ENCODE data around the gene CD69.
A peak's percentile ranks its signal among the peaks of the same experiment; 100 is the strongest.

Gene CD69

DNA sequence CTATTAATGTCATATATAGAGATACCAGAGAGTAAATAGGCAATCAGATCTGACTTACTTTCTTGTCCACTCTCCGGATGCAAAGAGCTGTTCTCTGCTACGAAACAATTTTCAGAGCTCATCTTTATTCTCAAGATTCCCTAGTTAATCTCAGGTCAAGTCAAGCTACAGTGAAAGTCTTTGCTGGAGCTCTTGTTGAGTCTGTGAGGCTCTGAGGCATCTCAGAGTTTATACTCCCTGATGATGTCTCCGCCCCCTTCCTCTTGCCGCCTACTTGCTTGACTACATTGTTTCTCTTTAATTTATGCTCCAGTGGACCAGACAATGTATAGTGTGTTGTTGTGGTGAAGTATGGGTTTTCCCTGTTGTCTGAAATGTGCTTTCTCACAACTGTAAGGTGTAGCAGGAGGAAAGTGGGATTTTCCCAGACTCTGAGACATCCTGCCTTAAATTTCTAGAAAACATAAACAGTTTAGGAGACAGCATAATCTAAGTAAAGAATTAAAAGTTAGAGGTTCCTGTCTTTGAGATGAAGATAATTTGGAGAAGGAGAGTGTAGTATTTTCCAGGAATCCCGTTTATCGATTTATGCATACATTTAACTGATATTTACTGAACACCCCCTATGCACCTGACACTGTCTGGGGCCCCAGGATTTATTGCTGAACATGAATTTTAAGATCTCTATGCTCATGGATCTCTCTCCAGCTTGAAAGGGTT lies at the start of gene CD69:
TSS of gene CD69 (minus strand) at position 203 of the 720 bp plus-strand sequence. CDS start at position 122, 81 bp downstream.
- H3K36me3 Mint-ChIP-seq (ENCODE audit: low read depth), result peaks cover 50% of the 10 kb centered on the region

GRCh38 chr12:9809866-9810265 lies 49.2 kb upstream of the CD69 start:
- H3K4me1 Mint-ChIP-seq (ENCODE audit: low read depth), result peaks cover 15% of the 10 kb centered on the region
- no peak overlapping the region for H3K4me3 Mint-ChIP-seq
- no peaks in the 10 kb centered on the region for H3K9me3 Mint-ChIP-seq
- peaks cover 11% of the 10 kb centered on the region for H3K27me3 Mint-ChIP-seq
- no peaks in the 10 kb centered on the region for H3K36me3 Mint-ChIP-seq (ENCODE audit: low read depth)
- H3K27ac Mint-ChIP-seq, result no peak overlapping the region

More for the DNA sequence above, at the start of gene CD69:
- H3K27me3 Mint-ChIP-seq, result no peaks in the 10 kb centered on the region
- peak within 1 kb of the TSS; percentile 98 for H3K4me3 Mint-ChIP-seq
- H3K27ac Mint-ChIP-seq, result peak within 1 kb of the TSS; percentile 94
- peaks cover 65% of the 10 kb centered on the region for H3K4me1 Mint-ChIP-seq (ENCODE audit: low read depth)
- H3K9me3 Mint-ChIP-seq, result no peaks in the 10 kb centered on the region

DNA sequence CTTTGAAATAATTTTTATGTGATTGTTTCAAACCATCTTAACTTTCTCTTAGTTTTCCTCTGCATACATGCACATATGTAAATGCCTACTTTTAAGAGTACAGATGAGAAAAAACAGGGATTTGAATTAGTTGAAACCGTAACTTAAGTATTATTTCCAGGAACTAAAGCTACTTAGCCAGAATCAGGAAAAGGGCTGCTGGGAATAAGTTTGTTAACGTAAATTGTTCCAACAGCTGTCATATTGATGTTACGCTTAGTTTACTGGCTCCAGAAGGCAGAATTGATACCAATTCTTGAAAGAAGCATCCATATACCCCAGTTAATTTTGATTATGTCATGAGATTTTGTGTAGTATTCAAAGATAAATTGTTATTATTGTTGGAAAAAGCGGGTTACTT lies 48.6 kb upstream of the CD69 start:
- no peaks in the 10 kb centered on the region for H3K36me3 Mint-ChIP-seq (ENCODE audit: low read depth)
- peaks cover 15% of the 10 kb centered on the region for H3K4me1 Mint-ChIP-seq (ENCODE audit: low read depth)

DNA sequence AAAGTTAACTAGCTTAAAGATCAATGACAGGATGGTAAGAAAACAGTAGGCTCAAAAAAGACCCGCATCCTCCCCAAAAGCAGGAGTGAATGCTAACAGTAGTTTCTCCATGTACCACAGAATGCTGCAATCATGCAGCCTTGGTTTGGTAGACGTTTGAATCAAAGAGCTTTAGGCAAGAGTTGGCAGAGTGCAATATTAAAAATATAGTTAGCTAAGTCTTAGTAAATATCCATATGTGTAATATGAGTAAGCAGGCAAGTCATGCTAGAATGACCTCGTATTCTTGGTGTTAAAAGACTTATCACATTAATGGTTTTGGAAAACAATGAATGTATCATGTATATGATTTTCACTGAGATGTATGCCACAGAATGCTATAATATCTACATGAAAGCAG lies 47.8 kb upstream of the CD69 start:
- Mint-ChIP-seq H3K4me3 (no peak overlapping the region), H3K36me3 (ENCODE audit: low read depth) (no peaks in the 10 kb centered on the region), H3K9me3 (no peaks in the 10 kb centered on the region), H3K27me3 (peaks cover 14% of the 10 kb centered on the region), H3K27ac (no peak overlapping the region), H3K4me1 (ENCODE audit: low read depth) (peaks cover 10% of the 10 kb centered on the region)

More for the DNA sequence above, 48.6 kb upstream of the CD69 start:
- H3K9me3 Mint-ChIP-seq, result no peaks in the 10 kb centered on the region
- H3K27me3 Mint-ChIP-seq, result peaks cover 14% of the 10 kb centered on the region
- H3K4me3 Mint-ChIP-seq, result no peak overlapping the region
- H3K27ac Mint-ChIP-seq, result no peak overlapping the region

GRCh38 chr12:9806714-9807113 lies 46.0 kb upstream of the CD69 start:
- no peaks in the 10 kb centered on the region for H3K9me3 Mint-ChIP-seq
- no peak overlapping the region for H3K4me3 Mint-ChIP-seq
- no peaks in the 10 kb centered on the region for H3K36me3 Mint-ChIP-seq (ENCODE audit: low read depth)
- H3K27me3 Mint-ChIP-seq, result peaks cover 11% of the 10 kb centered on the region
- no peak overlapping the region for H3K27ac Mint-ChIP-seq
- H3K4me1 Mint-ChIP-seq (ENCODE audit: low read depth), result peaks cover 5% of the 10 kb centered on the region

- H3K27me3 Mint-ChIP-seq, result peaks cover 11% of the 10 kb centered on the region
- no peaks in the 10 kb centered on the region for H3K9me3 Mint-ChIP-seq
- no peaks in the 10 kb centered on the region for H3K36me3 Mint-ChIP-seq (ENCODE audit: low read depth)
- H3K4me1 Mint-ChIP-seq (ENCODE audit: low read depth), result peaks cover 4% of the 10 kb centered on the region
- no peak overlapping the region for H3K27ac Mint-ChIP-seq
- no peak overlapping the region for H3K4me3 Mint-ChIP-seq
Measured at GRCh38 chr12:9805883-9806282, 45.2 kb upstream of the CD69 start.

DNA sequence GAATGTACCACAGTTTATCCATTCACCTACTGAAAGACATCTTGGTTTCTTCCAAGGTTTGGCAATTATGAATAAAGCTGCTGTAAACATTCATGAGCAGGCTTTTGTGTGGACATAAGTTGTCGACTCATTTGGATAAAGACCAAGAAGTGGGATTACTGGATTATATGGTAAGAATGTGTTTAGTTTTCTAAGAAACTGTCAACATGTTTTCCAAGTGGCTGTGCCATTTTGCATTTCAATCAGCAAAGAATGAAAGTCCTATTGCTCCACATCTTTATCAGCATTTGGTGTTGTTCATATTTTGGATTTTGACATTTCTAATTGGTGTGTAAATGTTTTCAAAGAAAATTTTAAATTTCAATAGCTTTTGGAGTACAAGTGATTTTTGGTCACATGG lies 39.3 kb upstream of the CD69 start:
- Mint-ChIP-seq H3K27me3 (peaks cover 3% of the 10 kb centered on the region), H3K27ac (no peak overlapping the region), H3K9me3 (no peaks in the 10 kb centered on the region), H3K4me1 (ENCODE audit: low read depth) (peaks cover 33% of the 10 kb centered on the region), H3K4me3 (no peak overlapping the region), H3K36me3 (ENCODE audit: low read depth) (no peaks in the 10 kb centered on the region)

- no peaks in the 10 kb centered on the region for H3K9me3 Mint-ChIP-seq
- peak overlapping the region; percentile 7 for H3K4me3 Mint-ChIP-seq
- H3K27me3 Mint-ChIP-seq, result no peaks in the 10 kb centered on the region
- no peaks in the 10 kb centered on the region for H3K36me3 Mint-ChIP-seq (ENCODE audit: low read depth)
- no peak overlapping the region for H3K27ac Mint-ChIP-seq
- H3K4me1 Mint-ChIP-seq (ENCODE audit: low read depth), result peaks cover 53% of the 10 kb centered on the region
Measured at GRCh38 chr12:9797722-9798619, 37.3 kb upstream of the CD69 start.

GRCh38 chr12:9796971-9797370 lies 36.3 kb upstream of the CD69 start:
- H3K9me3 Mint-ChIP-seq, result no peaks in the 10 kb centered on the region
- H3K27me3 Mint-ChIP-seq, result no peaks in the 10 kb centered on the region
- H3K27ac Mint-ChIP-seq, result peak overlapping the region; percentile 93
- H3K4me1 Mint-ChIP-seq (ENCODE audit: low read depth), result peaks cover 63% of the 10 kb centered on the region
- peak overlapping the region; percentile 81 for H3K4me3 Mint-ChIP-seq
- no peaks in the 10 kb centered on the region for H3K36me3 Mint-ChIP-seq (ENCODE audit: low read depth)

DNA sequence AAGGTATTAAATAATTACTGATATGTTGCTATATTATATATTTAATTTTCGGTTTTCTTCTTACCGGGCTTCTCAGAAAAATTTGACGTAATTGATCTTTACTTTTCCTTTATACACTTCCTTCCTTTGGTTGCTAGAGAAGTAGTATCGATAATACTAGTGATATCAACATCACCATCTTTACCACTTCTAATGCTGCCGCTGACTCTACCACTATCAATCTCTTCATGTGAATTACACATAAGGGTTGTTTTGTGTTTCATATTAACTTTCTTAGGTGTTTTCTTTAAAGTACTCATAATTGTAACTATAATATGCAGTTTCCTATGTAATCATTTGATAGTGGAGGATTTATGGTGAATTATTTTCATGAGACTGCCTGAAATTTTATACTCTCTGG lies 35.6 kb upstream of the CD69 start:
- peak overlapping the region; percentile 81 for H3K4me3 Mint-ChIP-seq
- H3K4me1 Mint-ChIP-seq (ENCODE audit: low read depth), result peaks cover 69% of the 10 kb centered on the region
- H3K9me3 Mint-ChIP-seq, result no peaks in the 10 kb centered on the region
- peak overlapping the region; percentile 93 for H3K27ac Mint-ChIP-seq
- H3K27me3 Mint-ChIP-seq, result no peaks in the 10 kb centered on the region
- no peaks in the 10 kb centered on the region for H3K36me3 Mint-ChIP-seq (ENCODE audit: low read depth)

DNA sequence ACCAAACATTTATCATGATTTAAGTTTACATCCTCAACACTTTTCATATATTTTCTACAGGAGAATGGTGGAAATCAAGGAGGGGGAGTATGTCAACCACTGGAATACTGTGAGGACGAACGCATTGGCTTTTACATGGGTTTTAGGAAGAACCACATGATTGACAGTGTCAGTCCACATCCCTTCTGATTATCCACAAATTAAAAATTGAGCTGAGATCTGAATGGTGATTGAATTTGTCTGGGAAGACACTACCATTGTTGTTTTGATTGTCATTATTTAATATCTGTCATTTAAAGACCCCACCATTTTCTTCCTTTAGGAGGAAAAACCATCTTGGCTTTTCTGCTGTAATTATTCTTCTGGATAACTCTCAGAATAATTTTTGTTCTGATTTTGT lies 35.2 kb upstream of the CD69 start:
- Mint-ChIP-seq H3K27me3 (no peaks in the 10 kb centered on the region), H3K4me1 (ENCODE audit: low read depth) (peaks cover 73% of the 10 kb centered on the region), H3K4me3 (peak overlapping the region; percentile 81), H3K9me3 (no peaks in the 10 kb centered on the region), H3K27ac (peak overlapping the region; percentile 93), H3K36me3 (ENCODE audit: low read depth) (no peaks in the 10 kb centered on the region)

DNA sequence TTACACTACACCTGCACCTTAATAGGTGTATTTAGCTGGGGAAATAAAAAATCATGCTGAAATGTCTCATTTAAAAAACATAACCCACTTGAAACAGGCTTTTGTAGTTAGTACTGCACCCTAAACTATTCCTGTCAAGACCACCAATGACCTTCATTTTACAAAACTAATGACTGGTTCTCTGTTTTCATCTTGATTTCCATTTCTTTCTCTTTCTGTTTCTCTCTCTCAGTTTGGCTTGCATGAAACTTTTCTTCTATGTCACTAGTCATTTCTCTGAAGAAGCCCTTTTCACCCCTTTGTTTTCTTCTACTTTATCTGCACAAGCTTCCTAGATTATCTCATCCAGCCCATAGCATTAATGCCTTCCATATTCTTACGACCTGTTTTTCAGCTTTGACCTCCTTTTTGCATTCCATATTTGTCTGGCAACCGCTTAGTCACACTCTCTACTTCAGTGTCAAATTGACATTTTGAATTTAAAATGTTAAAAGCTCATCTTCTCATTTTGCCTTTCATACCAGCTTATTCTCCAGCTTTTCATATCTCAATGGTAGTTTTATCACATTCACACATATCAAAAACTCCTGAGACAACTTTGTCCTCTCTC lies 33.9 kb upstream of the CD69 start:
- Mint-ChIP-seq H3K9me3 (peaks cover 4% of the 10 kb centered on the region), H3K27ac (peak overlapping the region; percentile 93), H3K36me3 (ENCODE audit: low read depth) (peaks cover 4% of the 10 kb centered on the region), H3K27me3 (no peaks in the 10 kb centered on the region), H3K4me3 (peak overlapping the region; percentile 81), H3K4me1 (ENCODE audit: low read depth) (peaks cover 80% of the 10 kb centered on the region)

GRCh38 chr12:9793779-9794395 lies 33.2 kb upstream of the CD69 start:
- peaks cover 4% of the 10 kb centered on the region for H3K36me3 Mint-ChIP-seq (ENCODE audit: low read depth)
- no peaks in the 10 kb centered on the region for H3K27me3 Mint-ChIP-seq
- peak overlapping the region; percentile 93 for H3K27ac Mint-ChIP-seq
- H3K4me3 Mint-ChIP-seq, result peak overlapping the region; percentile 81
- H3K9me3 Mint-ChIP-seq, result peaks cover 4% of the 10 kb centered on the region
- peaks cover 80% of the 10 kb centered on the region for H3K4me1 Mint-ChIP-seq (ENCODE audit: low read depth)

- Mint-ChIP-seq H3K4me3 (peak overlapping the region; percentile 81), H3K36me3 (ENCODE audit: low read depth) (peaks cover 4% of the 10 kb centered on the region), H3K9me3 (peaks cover 4% of the 10 kb centered on the region), H3K27ac (peak overlapping the region; percentile 93), H3K4me1 (ENCODE audit: low read depth) (peaks cover 82% of the 10 kb centered on the region), H3K27me3 (no peaks in the 10 kb centered on the region)
Measured at GRCh38 chr12:9792961-9793617, 32.4 kb upstream of the CD69 start.

All from stimulated activated naive CD8-positive, alpha-beta T cell treated with anti-CD3 and anti-CD28 coated beads, Interleukin-15, Interleukin-2, amounts not matched to agents 100 ng/mL and 50 ng/mL, for 24 hours (primary cell).